NCI-H2196 treated with DMSO at 0.1 percent for 48 hours (cell line): Measurements from ENCODE around the gene MMS19.
"Not testable (repeated sequence)": the region's sequence is repeated elsewhere in the genome, so short reads cannot be mapped to it uniquely, and the experiment has no call there.

Experiments used
- DNase-seq: peaks from one replicate; lab custom pipeline; 2025; ENCODE audit not compliant: unreplicated experiment; lab: John Stamatoyannopoulos, UW

MMS19 gene

GRCh38 chr10:97498076-97498840, at the start of gene MMS19:
Gene MMS19 (minus strand): TSS chr10:97498422. CDS start chr10:97498384, 38 bp downstream.
- peak; percentile 94 for DNase-seq

- DNase-seq, result no peak
These were observed 49.7 kb upstream of the MMS19 start for GRCh38 chr10:97547962-97548361.

GRCh38 chr10:97547271-97547600, 49.0 kb upstream of the MMS19 start:
- no peak for DNase-seq

- no peak for DNase-seq
These were observed 48.4 kb upstream of the MMS19 start for GRCh38 chr10:97546456-97547270.

- no peak for DNase-seq
These were observed 44.9 kb upstream of the MMS19 start for GRCh38 chr10:97543025-97543546.

- no peak for DNase-seq
These were observed 44.2 kb upstream of the MMS19 start for GRCh38 chr10:97542169-97543024.

- no peak for DNase-seq
These were observed 42.7 kb upstream of the MMS19 start for GRCh38 chr10:97540669-97541500.

- no peak for DNase-seq
These were observed 41.4 kb upstream of the MMS19 start for GRCh38 chr10:97539523-97540200.

- no peak for DNase-seq
These were observed 40.6 kb upstream of the MMS19 start for GRCh38 chr10:97538839-97539238.

- DNase-seq, result no peak
These were observed 40.2 kb upstream of the MMS19 start for GRCh38 chr10:97538411-97538810.

- no peak for DNase-seq
These were observed 39.1 kb upstream of the MMS19 start for GRCh38 chr10:97537186-97537869.

- no peak for DNase-seq
These were observed 36.6 kb upstream of the MMS19 start for GRCh38 chr10:97534746-97535367.

- DNase-seq, result no peak
These were observed 35.7 kb upstream of the MMS19 start for GRCh38 chr10:97533888-97534287.

GRCh38 chr10:97532935-97533671, 34.9 kb upstream of the MMS19 start:
- peak; percentile 18 for DNase-seq

- DNase-seq, result no peak
These were observed 33.3 kb upstream of the MMS19 start for GRCh38 chr10:97531401-97531986.

- DNase-seq, result no peak
These were observed 31.7 kb upstream of the MMS19 start for GRCh38 chr10:97529685-97530465.

- DNase-seq, result not testable (repeated sequence)
These were observed 30.7 kb upstream of the MMS19 start for GRCh38 chr10:97528876-97529275.
